ENCODE measurements around the gene GPATCH4. TPM values are rescaled to one million over a fixed set of nuclear protein-coding genes. Genes with fewer than 3 reads are reported as not detected.
"Not testable (repeated sequence)": the region's sequence is repeated elsewhere in the genome, so short reads cannot be mapped to it uniquely, and the experiment has no call there.

The GPATCH4 gene
- total RNA-seq, 2 experiments from 2014 or later = 19.0 to 20.6 TPM

DNA sequence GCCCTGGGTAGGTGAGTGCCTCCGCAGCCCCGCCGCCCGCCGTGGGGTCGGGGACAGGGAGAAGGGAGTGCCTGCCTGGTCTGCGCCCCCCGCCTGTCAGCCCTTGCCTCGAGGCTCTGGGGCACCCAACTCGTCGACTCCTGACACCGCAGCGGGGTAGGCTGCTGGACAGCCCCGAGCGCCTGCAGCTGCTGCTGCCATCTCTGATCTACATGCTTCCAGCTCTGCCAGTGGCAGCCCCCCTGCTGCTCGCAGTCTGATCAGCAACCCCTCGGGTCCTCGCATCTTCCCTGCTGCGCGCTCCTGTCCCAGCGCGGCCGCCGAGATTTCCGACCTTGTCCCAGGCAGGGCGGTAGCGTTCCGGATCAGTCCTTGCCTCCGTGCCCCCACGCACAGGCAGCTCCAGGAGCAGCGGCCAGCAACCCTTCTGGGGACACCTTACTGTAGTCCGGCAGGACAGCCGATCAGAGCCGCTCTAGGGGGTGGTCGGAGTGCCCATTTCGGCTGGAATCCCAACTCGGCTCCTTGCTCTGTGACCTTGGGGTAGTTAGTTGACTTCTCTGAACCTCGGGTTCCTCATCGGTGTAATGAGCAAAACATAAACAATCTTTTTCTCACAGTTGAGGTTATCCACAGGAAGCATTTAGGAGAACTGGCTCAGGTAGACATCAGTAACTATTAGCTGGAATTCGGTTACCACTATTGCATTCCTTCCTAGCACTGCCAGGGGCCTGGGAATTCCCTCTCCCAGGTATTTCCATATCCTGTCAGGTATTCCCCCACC is 41.2 kb upstream of the GPATCH4 start:
- Mint-ChIP-seq H3K9me3 (no peaks in the 10 kb centered on the region), H3K4me3 (no peak overlapping the region), H3K27me3 (peaks cover 87% of the 10 kb centered on the region), H3K36me3 (ENCODE audit: low read depth) (no peaks in the 10 kb centered on the region), H3K4me1 (peaks cover 42% of the 10 kb centered on the region), H3K27ac (no peak overlapping the region)
- ChIA-PET POLR2A (interaction anchor here (0.9 to 1.1 kb wide), 3 partner anchors 33 to 138 kb away, joined by 3 to 4 read pairs (median 3); no protein-coding TSS in a partner anchor), CTCF (interaction anchor here (1.2 to 6.9 kb wide), 7 partner anchors 15 to 42 kb away, joined by 3 to 80 read pairs (median 7); partner anchors contain the start of gene HAPLN2)
- no peak for DNase-seq

DNA sequence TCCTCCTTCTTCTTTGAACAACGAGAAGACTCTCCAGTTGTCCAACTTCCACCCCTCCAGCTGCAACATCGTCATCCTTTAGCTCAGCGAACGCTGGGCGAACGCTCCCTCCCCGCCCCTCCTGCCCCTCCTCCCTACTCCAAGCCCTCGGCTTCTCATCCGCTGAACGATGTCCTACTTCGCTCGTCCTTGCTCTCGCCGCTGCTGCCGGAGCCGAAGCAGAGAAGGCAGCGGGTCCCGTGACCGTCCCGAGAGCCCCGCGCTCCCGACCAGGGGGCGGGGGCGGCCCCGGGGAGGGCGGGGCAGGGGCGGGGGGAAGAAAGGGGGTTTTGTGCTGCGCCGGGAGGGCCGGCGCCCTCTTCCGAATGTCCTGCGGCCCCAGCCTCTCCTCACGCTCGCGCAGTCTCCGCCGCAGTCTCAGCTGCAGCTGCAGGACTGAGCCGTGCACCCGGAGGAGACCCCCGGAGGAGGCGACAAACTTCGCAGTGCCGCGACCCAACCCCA is 40.5 kb upstream of the GPATCH4 start, which contains the start of gene BCAN:
BCAN (plus strand) TSS at position 357 of the 504 bp plus-strand sequence. CDS start 3,938 bp downstream, outside the sequence.
- CTCF ChIA-PET = interaction anchor here (3.4 to 6.9 kb wide), 2 partner anchors 16 kb away, joined by 17 to 80 read pairs; no protein-coding TSS in a partner anchor
- no peak for DNase-seq
- Mint-ChIP-seq H3K27me3 (peaks cover 82% of the 10 kb centered on the region), H3K4me1 (peaks cover 42% of the 10 kb centered on the region), H3K4me3 (no peak within 1 kb of the TSS), H3K36me3 (ENCODE audit: low read depth) (no peaks in the 10 kb centered on the region), H3K27ac (peak within 1 kb of the TSS; percentile 49), H3K9me3 (no peaks in the 10 kb centered on the region)
- POLR2A ChIA-PET = no interaction called here

DNA sequence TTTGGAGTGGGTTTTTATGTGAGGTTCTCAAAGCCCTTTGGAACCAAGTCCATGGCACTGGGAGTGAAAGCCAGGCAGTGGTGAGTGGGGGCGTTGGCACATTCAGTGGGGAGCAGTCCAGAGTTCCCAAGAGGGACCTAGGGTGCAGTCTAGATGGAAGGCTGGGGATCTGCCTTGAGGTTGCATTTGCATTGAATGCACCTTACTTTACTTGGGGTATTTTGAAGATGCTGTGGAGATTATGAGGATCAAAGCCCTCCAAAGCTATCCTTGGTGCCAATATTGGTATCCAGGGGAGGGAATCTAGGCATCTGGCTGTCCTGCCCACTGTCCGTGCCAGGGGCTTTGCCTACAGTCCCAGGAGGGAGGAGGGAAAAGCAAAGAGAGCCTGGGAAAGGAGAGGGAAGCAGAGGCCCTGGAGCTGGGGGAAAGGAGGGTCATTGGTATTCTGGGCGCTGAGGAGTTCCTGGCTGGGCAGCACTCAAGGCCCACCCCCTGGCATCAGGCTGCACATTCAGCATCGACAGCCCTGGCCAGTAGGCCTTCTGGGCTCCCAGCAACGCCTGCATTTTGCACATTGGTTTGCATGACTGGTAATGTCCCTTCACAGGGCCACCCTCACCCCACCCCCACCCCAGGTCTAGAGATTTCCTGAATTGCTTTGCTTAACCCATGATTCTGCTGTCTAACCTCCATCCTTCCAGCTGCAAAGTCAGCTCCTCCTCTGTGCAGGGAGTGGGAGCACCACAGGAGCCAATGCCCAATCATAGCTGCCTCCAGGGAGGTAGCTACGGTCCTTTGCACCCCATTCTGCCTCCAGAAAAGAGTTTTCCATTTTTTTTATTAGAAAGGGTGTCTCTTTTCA is 39.8 kb upstream of the GPATCH4 start:
- POLR2A ChIA-PET = no interaction called here
- no peak for DNase-seq
- CTCF ChIA-PET = interaction anchor here (0.7 to 6.9 kb wide), 3 partner anchors 15 to 20 kb away, joined by 3 to 80 read pairs (median 17); no protein-coding TSS in a partner anchor
- Mint-ChIP-seq H3K27me3 (peaks cover 81% of the 10 kb centered on the region), H3K36me3 (ENCODE audit: low read depth) (no peaks in the 10 kb centered on the region), H3K27ac (no peak overlapping the region), H3K9me3 (no peaks in the 10 kb centered on the region), H3K4me1 (peaks cover 42% of the 10 kb centered on the region), H3K4me3 (no peak overlapping the region)

- CTCF ChIA-PET = interaction anchor here (1.6 kb wide), 1 partner anchor 15 kb away, joined by 5 read pairs; no protein-coding TSS in a partner anchor
These were observed 38.4 kb upstream of the GPATCH4 start for GRCh38 chr1:156639601-156640101.

GRCh38 chr1:156638189-156638985 is 37.1 kb upstream of the GPATCH4 start:
- DNase-seq = no peak
- peaks cover 22% of the 10 kb centered on the region for H3K4me1 Mint-ChIP-seq
- H3K4me3 Mint-ChIP-seq = no peak overlapping the region
- H3K9me3 Mint-ChIP-seq = no peaks in the 10 kb centered on the region
- no peak overlapping the region for H3K27ac Mint-ChIP-seq
- H3K36me3 Mint-ChIP-seq (ENCODE audit: low read depth) = no peaks in the 10 kb centered on the region
- CTCF ChIA-PET = interaction anchor here (1.1 to 1.6 kb wide), 2 partner anchors 14 to 157 kb away, joined by 3 to 5 read pairs; no protein-coding TSS in a partner anchor
- H3K27me3 Mint-ChIP-seq = peaks cover 77% of the 10 kb centered on the region
- POLR2A ChIA-PET = no interaction called here

More at GRCh38 chr1:156639601-156640101, 38.4 kb upstream of the GPATCH4 start:
- POLR2A ChIA-PET = no interaction called here
- H3K27ac Mint-ChIP-seq = no peak overlapping the region
- peaks cover 76% of the 10 kb centered on the region for H3K27me3 Mint-ChIP-seq
- H3K9me3 Mint-ChIP-seq = no peaks in the 10 kb centered on the region
- DNase-seq = no peak
- H3K4me1 Mint-ChIP-seq = peaks cover 35% of the 10 kb centered on the region
- H3K4me3 Mint-ChIP-seq = no peak overlapping the region
- no peaks in the 10 kb centered on the region for H3K36me3 Mint-ChIP-seq (ENCODE audit: low read depth)

DNA sequence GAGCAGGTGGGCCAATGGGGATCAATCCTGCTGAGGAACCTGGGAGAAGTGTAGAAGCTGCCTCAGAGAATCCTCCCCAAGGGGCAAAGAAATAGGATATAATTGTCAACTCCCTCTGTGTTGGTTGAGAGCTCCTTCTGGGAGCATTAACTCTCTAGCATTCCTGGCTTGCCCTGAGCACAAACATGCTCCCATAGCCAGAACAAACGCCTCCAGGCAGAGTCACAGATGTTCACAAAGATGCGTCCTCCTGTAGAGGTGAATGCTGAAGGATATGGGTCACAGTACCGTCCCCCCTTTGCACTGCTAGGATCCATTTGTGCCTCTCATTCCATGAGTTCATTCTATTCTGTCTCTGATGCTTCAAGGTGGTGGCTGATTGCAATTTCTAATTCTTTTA is 31.1 kb upstream of the GPATCH4 start:
- Mint-ChIP-seq H3K4me3 (no peak overlapping the region), H3K36me3 (ENCODE audit: low read depth) (no peaks in the 10 kb centered on the region), H3K27me3 (peaks cover 69% of the 10 kb centered on the region), H3K9me3 (no peaks in the 10 kb centered on the region), H3K27ac (no peak overlapping the region), H3K4me1 (no peaks in the 10 kb centered on the region)
- DNase-seq = no peak
- POLR2A ChIA-PET = interaction anchor here (1.0 kb wide), 1 partner anchor 17 kb away, joined by 3 read pairs; no protein-coding TSS in a partner anchor
- CTCF ChIA-PET = interaction anchor here (0.7 to 13.8 kb wide), 3 partner anchors 26 to 94 kb away, joined by 3 to 275 read pairs (median 4); no protein-coding TSS in a partner anchor

DNA sequence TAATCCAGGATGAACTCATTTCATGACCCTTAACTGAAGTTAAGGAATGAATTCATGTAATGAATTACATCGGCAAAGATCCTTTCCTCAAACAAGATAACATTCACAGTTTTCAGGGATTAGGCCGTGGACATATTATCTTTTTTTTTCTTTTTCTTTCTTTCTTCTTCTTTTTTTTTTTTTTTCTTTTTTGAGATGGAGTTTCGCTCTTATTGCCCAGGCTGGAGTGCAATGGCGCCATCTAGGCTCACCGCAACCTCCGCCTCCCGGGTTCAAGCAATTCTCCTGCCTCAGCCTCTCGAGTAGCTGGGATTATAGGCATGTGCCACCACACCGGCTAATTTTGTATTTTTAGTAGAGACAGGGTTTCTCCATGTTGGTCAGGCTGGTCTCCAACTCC is 29.9 kb upstream of the GPATCH4 start:
- ChIA-PET POLR2A (interaction anchor here (1.3 kb wide), 1 partner anchor 12 kb away, joined by 3 read pairs; no protein-coding TSS in a partner anchor), CTCF (interaction anchor here (0.7 to 13.8 kb wide), 5 partner anchors 11 to 95 kb away, joined by 3 to 275 read pairs (median 4); no protein-coding TSS in a partner anchor)
- not testable (repeated sequence) for H3K4me3 Mint-ChIP-seq; DNase-seq; H3K27ac Mint-ChIP-seq; H3K36me3 Mint-ChIP-seq (ENCODE audit: low read depth); H3K9me3 Mint-ChIP-seq; H3K4me1 Mint-ChIP-seq
- H3K27me3 Mint-ChIP-seq = peaks cover 71% of the 10 kb centered on the region

DNA sequence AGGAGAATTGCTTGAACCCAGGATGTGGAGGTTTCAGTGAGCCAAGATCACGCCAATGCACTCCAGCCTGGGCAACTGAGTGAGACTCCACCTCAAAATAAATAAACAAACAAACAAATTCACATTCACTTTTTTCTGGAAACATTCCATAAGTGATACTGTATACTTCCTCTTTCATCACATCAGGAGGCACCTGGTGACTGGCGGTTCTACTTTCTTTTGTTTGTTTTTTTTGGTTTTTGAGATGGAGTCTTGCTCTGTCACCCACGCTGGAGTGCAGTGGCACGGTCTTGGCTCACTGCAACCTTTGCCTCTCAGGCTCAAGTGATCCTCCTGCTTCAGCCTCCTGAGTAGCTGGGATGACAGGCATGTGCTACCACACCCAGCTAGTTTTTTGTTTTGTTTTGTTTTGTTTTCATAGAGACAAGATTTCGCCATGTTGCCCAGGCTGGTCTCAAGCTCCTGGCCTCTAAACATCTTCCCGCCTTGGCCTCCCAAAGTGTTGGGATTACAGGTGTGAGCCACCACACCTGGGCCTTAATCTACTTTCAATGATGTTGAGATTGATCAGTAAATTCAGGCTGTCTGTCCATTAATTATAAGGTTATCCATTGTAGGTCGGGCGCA is 28.7 kb upstream of the GPATCH4 start:
- H3K27me3 Mint-ChIP-seq = peaks cover 71% of the 10 kb centered on the region
- DNase-seq = no peak
- H3K27ac Mint-ChIP-seq = no peak overlapping the region
- no peaks in the 10 kb centered on the region for H3K36me3 Mint-ChIP-seq (ENCODE audit: low read depth)
- CTCF ChIA-PET = interaction anchor here (0.7 to 13.8 kb wide), 4 partner anchors 29 to 98 kb away, joined by 3 to 275 read pairs (median 4); no protein-coding TSS in a partner anchor
- H3K9me3 Mint-ChIP-seq = no peaks in the 10 kb centered on the region
- H3K4me1 Mint-ChIP-seq = peaks cover 9% of the 10 kb centered on the region
- POLR2A ChIA-PET = no interaction called here
- no peak overlapping the region for H3K4me3 Mint-ChIP-seq

- peaks cover 11% of the 10 kb centered on the region for H3K4me1 Mint-ChIP-seq
- ChIA-PET CTCF (interaction anchor here (0.6 to 13.8 kb wide), 22 partner anchors 8 to 446 kb away, joined by 3 to 275 read pairs (median 7); partner anchors contain the start of genes BCAN, CRABP2, HAPLN2 and NAXE), POLR2A (interaction anchor here (1.0 to 1.8 kb wide), 6 partner anchors 17 to 100 kb away, joined by 3 to 7 read pairs (median 4); partner anchors contain the start of gene METTL25B)
- no peaks in the 10 kb centered on the region for H3K36me3 Mint-ChIP-seq (ENCODE audit: low read depth)
- DNase-seq = peak; percentile 46
- H3K9me3 Mint-ChIP-seq = no peaks in the 10 kb centered on the region
- H3K27ac Mint-ChIP-seq = no peak overlapping the region
- H3K27me3 Mint-ChIP-seq = peaks cover 67% of the 10 kb centered on the region
- H3K4me3 Mint-ChIP-seq = no peak overlapping the region
These were observed 26.1 kb upstream of the GPATCH4 start for GRCh38 chr1:156627313-156627880.

GRCh38 chr1:156626079-156626438 is 24.8 kb upstream of the GPATCH4 start:
- Mint-ChIP-seq H3K4me3 (no peak overlapping the region), H3K9me3 (no peaks in the 10 kb centered on the region), H3K4me1 (peaks cover 11% of the 10 kb centered on the region), H3K27me3 (peaks cover 66% of the 10 kb centered on the region), H3K36me3 (ENCODE audit: low read depth) (no peaks in the 10 kb centered on the region), H3K27ac (no peak overlapping the region)
- POLR2A ChIA-PET = interaction anchor here (1.0 kb wide), 1 partner anchor 20 kb away, joined by 3 read pairs; no protein-coding TSS in a partner anchor
- DNase-seq = no peak
- CTCF ChIA-PET = interaction anchor here (0.5 to 13.8 kb wide), 14 partner anchors 9 to 240 kb away, joined by 3 to 275 read pairs (median 13); partner anchors contain the start of genes BCAN, CRABP2 and NES

Data from activated CD4-positive, alpha-beta memory T cell treated with anti-CD3 and anti-CD28 coated beads, Interleukin-2, amount 10 ng/mL, durations not matched to agents 7 days and 5 days (primary cell).